ENCODE measurements around the gene FASN.

Gene FASN

GRCh38 chr17:82113941-82114340 lies 15.9 kb upstream of the FASN start:
- Histone ChIP-seq H2AFZ (ENCODE audit: low read length) (no peak overlapping the region), H3F3A (ENCODE audit: low read depth) (no peaks in the 10 kb centered on the region; the same call in 1 of the 2 replicates), H3K27me3 (ENCODE audit: insufficient read depth, low read length, poor library complexity, severe bottlenecking) (no peaks in the 10 kb centered on the region), H3K4me1 (ENCODE audit: insufficient read depth, low read length, poor library complexity, severe bottlenecking) (no peaks in the 10 kb centered on the region), H3K9me3 (ENCODE audit: insufficient read depth, low read depth, low read length) (no peaks in the 10 kb centered on the region), H3K4me2 (ENCODE audit: low read depth, low read length, poor library complexity, severe bottlenecking) (no peak overlapping the region), H3K36me3 (ENCODE audit: insufficient read depth, low read length) (peaks cover 42% of the 10 kb centered on the region; the same call in 1 of the 2 replicates), H3K9ac (ENCODE audit: low read depth, low read length, poor library complexity, severe bottlenecking) (no peak overlapping the region), H3K9me2 (replicated peaks; ENCODE audit: low read depth, low read length) (no peaks in the 10 kb centered on the region), H3K4me3 (ENCODE audit: low read length, poor library complexity, severe bottlenecking) (no peak overlapping the region), H4K20me1 (ENCODE audit: insufficient read depth, low read length, poor library complexity, severe bottlenecking) (no peaks in the 10 kb centered on the region), H3K79me2 (ENCODE audit: insufficient read depth, low read length) (0 out of 2 replicates have a peak, but pooled peaks cover 4% of the 10 kb centered on the region)
- TF ChIP-seq EZH2phosphoT487 (IDR thresholded peaks at IDR 0.05; ENCODE audit: borderline replicate concordance) (no peak), CTCF (conservative IDR thresholded peaks at IDR 0.05; ENCODE audit: low read length) (no peak)

- Histone ChIP-seq H3K27me3 (ENCODE audit: insufficient read depth, low read length, poor library complexity, severe bottlenecking) (no peaks in the 10 kb centered on the region), H3F3A (ENCODE audit: low read depth) (no peaks in the 10 kb centered on the region; the same call in 1 of the 2 replicates), H3K4me1 (ENCODE audit: insufficient read depth, low read length, poor library complexity, severe bottlenecking) (no peaks in the 10 kb centered on the region), H3K9me3 (ENCODE audit: insufficient read depth, low read depth, low read length) (no peaks in the 10 kb centered on the region), H3K9ac (ENCODE audit: low read depth, low read length, poor library complexity, severe bottlenecking) (no peak overlapping the region), H3K9me2 (replicated peaks; ENCODE audit: low read depth, low read length) (no peaks in the 10 kb centered on the region), H3K4me3 (ENCODE audit: low read length, poor library complexity, severe bottlenecking) (no peak overlapping the region), H3K79me2 (ENCODE audit: insufficient read depth, low read length) (0 out of 2 replicates have a peak, but pooled peaks cover 4% of the 10 kb centered on the region), H4K20me1 (ENCODE audit: insufficient read depth, low read length, poor library complexity, severe bottlenecking) (no peaks in the 10 kb centered on the region), H3K4me2 (ENCODE audit: low read depth, low read length, poor library complexity, severe bottlenecking) (no peak overlapping the region), H3K36me3 (ENCODE audit: insufficient read depth, low read length) (peaks cover 40% of the 10 kb centered on the region; the same call in 1 of the 2 replicates), H2AFZ (ENCODE audit: low read length) (no peak overlapping the region)
- TF ChIP-seq CTCF (conservative IDR thresholded peaks at IDR 0.05; ENCODE audit: low read length) (no peak), EZH2phosphoT487 (IDR thresholded peaks at IDR 0.05; ENCODE audit: borderline replicate concordance) (no peak)
Measured at GRCh38 chr17:82113422-82113821, 15.4 kb upstream of the FASN start.

GRCh38 chr17:82112914-82113311 lies 14.9 kb upstream of the FASN start:
- Histone ChIP-seq H3K4me3 (ENCODE audit: low read length, poor library complexity, severe bottlenecking) (no peak overlapping the region), H3K36me3 (ENCODE audit: insufficient read depth, low read length) (peaks cover 40% of the 10 kb centered on the region; the same call in 1 of the 2 replicates), H3K4me2 (ENCODE audit: low read depth, low read length, poor library complexity, severe bottlenecking) (no peak overlapping the region), H3K9me2 (replicated peaks; ENCODE audit: low read depth, low read length) (no peaks in the 10 kb centered on the region), H4K20me1 (ENCODE audit: insufficient read depth, low read length, poor library complexity, severe bottlenecking) (no peaks in the 10 kb centered on the region), H3K27me3 (ENCODE audit: insufficient read depth, low read length, poor library complexity, severe bottlenecking) (no peaks in the 10 kb centered on the region), H2AFZ (ENCODE audit: low read length) (no peak overlapping the region), H3K9me3 (ENCODE audit: insufficient read depth, low read depth, low read length) (no peaks in the 10 kb centered on the region), H3K4me1 (ENCODE audit: insufficient read depth, low read length, poor library complexity, severe bottlenecking) (no peaks in the 10 kb centered on the region), H3F3A (ENCODE audit: low read depth) (no peaks in the 10 kb centered on the region; the same call in 1 of the 2 replicates), H3K79me2 (ENCODE audit: insufficient read depth, low read length) (0 out of 2 replicates have a peak, but pooled peaks cover 2% of the 10 kb centered on the region), H3K9ac (ENCODE audit: low read depth, low read length, poor library complexity, severe bottlenecking) (no peak overlapping the region)
- TF ChIP-seq CTCF (conservative IDR thresholded peaks at IDR 0.05; ENCODE audit: low read length), result no peak
- TF ChIP-seq EZH2phosphoT487 (IDR thresholded peaks at IDR 0.05; ENCODE audit: borderline replicate concordance), result no peak
